ENCODE measurements around the gene SENP1.

Gene SENP1

GRCh38 chr12:48037267-48037915, 68.5 kb downstream of the SENP1 start:
- no peak for DNase-seq (ENCODE audit: low read depth in 2 of 3, low spot score in 1 of 3)

- no peak for DNase-seq (ENCODE audit: low read depth in 2 of 3, low spot score in 1 of 3)
Observed at GRCh38 chr12:48036818-48037217, 69.1 kb downstream of the SENP1 start.

GRCh38 chr12:48034835-48035805, 70.8 kb downstream of the SENP1 start:
- no peak for DNase-seq (ENCODE audit: low read depth in 2 of 3, low spot score in 1 of 3)

GRCh38 chr12:48033451-48033850, 72.4 kb downstream of the SENP1 start:
- DNase-seq (ENCODE audit: low read depth in 2 of 3, low spot score in 1 of 3): no peak

GRCh38 chr12:48032597-48032996, 73.3 kb downstream of the SENP1 start:
- DNase-seq (ENCODE audit: low read depth in 2 of 3, low spot score in 1 of 3): no peak

- no peak for DNase-seq (ENCODE audit: low read depth in 2 of 3, low spot score in 1 of 3)
Observed at GRCh38 chr12:48031135-48031960, 74.5 kb downstream of the SENP1 start.

- no peak for DNase-seq (ENCODE audit: low read depth in 2 of 3, low spot score in 1 of 3)
Observed at GRCh38 chr12:48030173-48030650, 75.7 kb downstream of the SENP1 start.

- no peak for DNase-seq (ENCODE audit: low read depth in 2 of 3, low spot score in 1 of 3)
Observed at GRCh38 chr12:48029491-48030172, 76.2 kb downstream of the SENP1 start.

- DNase-seq (ENCODE audit: low read depth in 2 of 3, low spot score in 1 of 3): no peak
Observed at GRCh38 chr12:48028541-48029431, 77.1 kb downstream of the SENP1 start.

GRCh38 chr12:48027183-48028002, 78.5 kb downstream of the SENP1 start:
- DNase-seq (ENCODE audit: low read depth in 2 of 3, low spot score in 1 of 3): no peak

- DNase-seq (ENCODE audit: low read depth in 2 of 3, low spot score in 1 of 3): no peak
Observed at GRCh38 chr12:48026060-48026827, 79.6 kb downstream of the SENP1 start.

- no peak for DNase-seq (ENCODE audit: low read depth in 2 of 3, low spot score in 1 of 3)
Observed at GRCh38 chr12:48025281-48025680, 80.6 kb downstream of the SENP1 start.

GRCh38 chr12:48024735-48025134, 81.1 kb downstream of the SENP1 start:
- no peak for DNase-seq (ENCODE audit: low read depth in 2 of 3, low spot score in 1 of 3)

GRCh38 chr12:48023386-48023785, 82.5 kb downstream of the SENP1 start:
- no peak for DNase-seq (ENCODE audit: low read depth in 2 of 3, low spot score in 1 of 3)

- DNase-seq (ENCODE audit: low read depth in 2 of 3, low spot score in 1 of 3): no peak
Observed at GRCh38 chr12:48022676-48023385, 83.0 kb downstream of the SENP1 start.

- DNase-seq (ENCODE audit: low read depth in 2 of 3, low spot score in 1 of 3): no peak
Observed at GRCh38 chr12:48022180-48022521, 83.7 kb downstream of the SENP1 start.

GRCh38 chr12:48021485-48022179, 84.2 kb downstream of the SENP1 start:
- DNase-seq (ENCODE audit: low read depth in 2 of 3, low spot score in 1 of 3): no peak
